T-helper 2 cell (primary cell): ENCODE measurements around the gene TLE7.

Experiments used
- DNase-seq, 5 experiments: peaks; one replicate each; pipeline versions ENCODE4 v3.0.0 to v3.0.0-alpha.2; 2012 to 2022

TLE7 gene

DNA sequence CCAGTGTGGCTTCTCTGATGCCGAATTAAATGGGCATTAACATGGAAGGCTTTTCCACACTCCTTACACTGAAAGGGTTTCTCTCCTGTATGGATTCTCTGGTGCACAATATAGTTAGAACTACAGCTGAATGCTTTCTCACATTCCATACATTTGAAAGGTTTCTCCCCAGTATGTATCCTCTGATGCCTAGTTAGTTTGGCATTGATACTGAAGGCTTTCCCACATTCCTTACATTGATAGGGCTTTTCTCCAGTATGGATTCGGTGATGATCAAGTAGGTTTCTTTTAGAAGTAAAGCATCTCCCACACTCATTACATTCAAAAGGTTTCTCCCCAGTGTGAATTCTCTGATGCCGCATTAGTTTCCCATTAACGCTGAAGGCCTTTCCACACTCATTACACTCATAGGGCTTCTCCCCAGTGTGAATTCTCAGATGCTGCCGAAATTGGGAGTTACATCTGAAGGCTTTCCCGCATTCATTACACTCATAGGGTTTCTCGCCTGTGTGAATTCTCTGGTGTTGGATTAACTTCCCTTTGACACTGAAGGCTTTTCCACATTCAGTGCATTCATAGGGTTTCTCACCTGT is 6.5 kb upstream of the TLE7 start:
- no peak for DNase-seq

DNA sequence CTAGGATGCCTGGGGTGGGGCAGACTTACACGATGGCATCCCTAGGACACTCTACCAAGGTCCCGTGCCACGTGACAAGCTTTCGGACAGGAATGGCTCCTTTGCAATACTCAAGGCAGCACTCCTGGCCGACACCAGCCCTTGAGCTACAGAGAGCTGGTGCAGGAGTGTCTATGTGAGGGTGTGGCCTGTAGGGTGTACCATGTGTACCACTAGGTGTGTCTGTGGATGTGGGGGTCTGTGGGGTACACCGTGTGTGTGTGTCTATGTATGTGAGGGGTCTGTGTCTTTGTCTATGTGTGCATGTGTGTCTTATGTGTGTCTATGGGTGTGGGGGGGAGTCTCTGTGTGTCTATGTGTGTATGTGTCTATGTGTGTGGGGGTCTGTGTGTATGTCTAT is 1.9 kb upstream of the TLE7 start:
- no peak for DNase-seq

DNA sequence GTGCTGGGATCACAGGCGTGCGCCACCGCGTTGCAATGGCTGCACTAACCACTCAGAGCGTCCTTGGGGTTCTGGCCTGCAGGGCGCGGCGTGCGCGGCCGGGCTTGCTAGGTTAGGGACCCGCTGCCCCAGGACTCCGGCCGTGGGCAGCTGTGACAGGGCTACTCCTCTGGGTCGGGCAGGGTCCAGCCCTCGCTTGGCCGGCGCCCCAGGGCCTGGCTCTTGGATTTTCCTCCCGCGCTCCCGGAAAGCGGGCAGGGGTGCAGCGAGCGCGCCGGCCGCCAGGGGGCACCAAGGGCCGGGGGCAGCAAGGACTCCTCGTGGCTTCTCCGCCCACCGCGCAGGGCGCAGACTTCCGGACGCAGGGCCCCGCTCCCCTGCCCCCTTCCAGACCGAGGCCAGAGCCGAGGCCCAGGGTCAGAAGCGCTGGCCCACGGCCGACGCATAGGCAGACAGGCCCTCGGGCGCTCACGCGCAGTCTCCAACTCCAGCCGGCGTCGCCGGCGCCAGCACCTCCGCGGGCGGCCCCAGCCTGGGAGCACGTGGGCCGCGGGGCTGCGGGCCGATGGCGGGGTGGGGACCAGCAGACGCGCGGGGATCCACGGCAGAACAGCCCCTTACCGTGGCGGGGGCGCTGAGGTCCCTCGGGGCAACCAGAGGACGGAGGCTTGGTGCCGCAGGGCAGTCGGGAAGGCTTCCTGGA is 355 bp downstream of the TLE7 start:
- DNase-seq: peak in 1 of 5 experiments; percentile 12

DNA sequence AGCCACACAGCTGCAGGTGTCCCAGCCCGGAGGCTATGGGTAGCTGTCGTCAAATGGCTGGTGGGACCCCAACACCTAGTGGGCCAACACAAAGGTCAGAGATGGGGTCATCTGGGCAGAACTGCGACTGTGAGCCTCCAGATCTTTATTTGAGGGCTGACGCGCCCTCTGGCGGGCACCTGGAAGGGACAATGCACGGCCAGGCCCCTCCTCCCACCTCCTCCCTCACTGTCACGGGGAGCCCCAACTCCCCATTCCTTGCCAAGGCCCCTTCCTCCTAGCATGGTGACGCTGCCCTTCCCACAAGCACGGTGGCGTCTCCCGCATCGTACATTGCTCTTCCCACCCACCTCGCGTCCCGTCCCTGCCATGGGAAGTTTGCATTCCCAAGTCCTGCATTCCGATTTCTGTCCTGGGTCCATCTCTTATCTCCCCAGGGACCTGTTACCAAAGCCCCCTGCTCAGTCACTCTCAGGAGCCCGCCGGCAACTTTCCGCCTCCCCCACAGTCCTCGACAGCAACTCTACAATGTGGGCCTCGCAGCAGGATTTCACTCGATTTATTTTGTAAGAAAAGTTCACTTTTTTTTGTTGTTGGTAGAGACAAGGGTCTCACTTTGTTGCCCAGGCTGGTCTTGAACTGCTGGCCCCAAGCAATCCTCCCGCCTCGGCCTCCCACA is 1.0 kb downstream of the TLE7 start:
- peak in 1 of 5 experiments; percentile 11 for DNase-seq

DNA sequence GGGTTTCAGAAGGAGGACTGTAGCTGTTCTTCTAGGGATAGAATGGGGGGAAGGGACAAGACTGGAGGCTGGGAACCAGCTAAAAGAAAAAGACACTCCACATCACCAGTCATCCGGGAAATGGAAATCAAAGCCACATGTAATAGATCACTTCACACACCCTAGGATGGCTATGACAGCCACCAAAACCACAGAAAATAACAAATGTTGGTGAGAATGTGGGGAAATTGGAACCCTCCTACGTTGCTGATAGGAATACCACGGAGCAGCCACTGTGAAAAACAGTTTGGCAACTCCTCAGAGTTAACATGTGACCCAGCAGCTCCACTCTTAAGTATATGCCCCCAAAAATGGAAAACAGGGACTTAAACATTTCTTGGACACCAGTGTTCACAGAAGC is 2.3 kb downstream of the TLE7 start:
- DNase-seq: no peak

DNA sequence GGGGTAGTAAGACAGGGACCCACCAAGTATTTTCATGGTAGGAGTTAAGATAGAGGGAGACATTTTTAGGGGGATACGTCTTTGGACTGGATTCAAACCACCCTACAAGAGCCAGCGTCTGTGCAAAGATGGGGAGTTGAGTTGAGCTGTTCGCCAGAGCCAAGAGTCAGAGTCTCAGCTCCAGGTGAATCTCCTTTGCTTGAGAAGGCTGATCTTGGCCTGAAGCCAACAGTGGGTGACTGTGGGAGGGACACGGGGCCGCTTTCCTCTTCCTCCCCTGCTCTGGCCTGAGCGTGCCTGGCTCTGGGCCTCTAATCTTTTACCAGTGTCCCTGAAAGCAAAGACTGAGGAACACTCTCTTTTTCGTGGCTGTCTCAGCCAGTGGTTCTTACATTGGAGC is 5.4 kb downstream of the TLE7 start:
- DNase-seq: no peak

DNA sequence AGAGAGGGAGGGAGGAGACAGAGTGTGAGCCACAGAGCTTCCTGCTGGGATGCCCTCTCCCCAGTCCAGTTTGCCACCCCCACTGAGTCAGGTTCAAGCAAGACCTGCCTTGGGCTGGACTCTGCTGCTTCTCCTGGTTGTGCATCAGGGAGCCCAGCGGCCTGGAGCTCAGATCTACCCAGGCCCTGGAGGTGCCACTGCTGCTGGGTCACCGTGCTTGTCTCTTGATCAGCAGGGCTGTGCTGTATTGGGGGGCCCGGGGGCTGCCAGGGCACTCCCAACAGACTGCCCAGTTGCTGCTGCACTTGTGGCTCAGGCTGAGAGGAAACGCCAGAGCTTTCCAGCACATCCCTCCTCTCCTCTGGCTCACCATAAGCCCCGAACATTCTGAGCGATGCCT is 8.9 kb downstream of the TLE7 start:
- no peak for DNase-seq

DNA sequence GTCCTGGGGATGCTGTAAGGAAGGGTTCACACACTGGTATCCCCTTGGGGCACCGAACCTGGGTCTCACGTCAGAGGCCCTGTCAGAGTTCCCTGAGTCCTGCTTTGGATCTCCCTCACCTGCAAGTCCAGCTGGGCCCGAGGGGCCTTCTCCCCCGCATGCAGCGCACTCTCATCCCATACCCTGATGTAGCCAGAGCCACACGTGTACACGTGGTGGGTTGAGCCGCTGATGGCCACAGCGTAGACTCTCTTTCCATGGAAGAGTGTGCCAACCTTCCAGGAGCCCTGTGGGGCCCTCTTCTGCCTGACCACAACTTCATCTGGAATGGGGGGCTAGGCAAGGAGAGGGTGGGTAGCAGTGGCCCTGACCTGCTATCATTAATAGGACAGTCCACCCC is 9.9 kb downstream of the TLE7 start:
- no peak for DNase-seq

DNA sequence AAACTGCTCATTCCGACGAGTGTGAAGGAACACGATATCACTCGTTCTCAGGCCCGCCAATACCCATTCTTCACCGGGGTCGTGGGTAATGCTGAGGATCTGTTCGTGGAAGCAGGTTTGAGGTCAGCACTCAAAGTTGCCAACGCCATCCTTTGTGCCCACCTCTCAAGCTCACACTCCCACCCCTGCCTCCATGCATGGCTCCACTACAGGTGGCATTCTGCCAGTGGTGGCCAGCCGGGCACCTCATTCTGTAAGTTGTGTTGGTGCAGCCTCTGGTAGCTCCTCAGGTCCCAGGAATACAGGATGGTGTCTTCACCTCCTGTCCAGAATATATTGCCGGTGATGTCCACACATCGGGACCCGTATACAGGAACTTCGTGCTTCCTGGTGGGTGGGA is 10.7 kb downstream of the TLE7 start:
- DNase-seq: no peak

DNA sequence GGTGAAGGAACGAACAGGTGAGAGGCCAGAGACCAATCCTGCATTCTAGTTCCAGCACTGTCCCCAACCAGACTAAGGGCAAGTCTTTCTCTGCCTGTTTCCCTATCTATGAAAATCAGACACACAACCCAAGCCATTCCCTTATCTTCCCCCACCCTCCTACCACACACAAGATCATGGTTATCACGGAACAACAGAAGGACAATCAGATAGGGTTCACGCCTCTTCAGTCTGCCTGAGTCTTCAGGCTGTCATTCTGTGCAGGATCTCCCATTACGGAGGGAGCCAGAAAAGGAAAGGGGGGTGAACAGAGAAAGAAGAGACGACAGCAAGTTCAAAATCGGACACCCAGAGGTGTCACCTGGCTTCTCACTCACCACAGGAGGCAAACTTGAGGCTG is 11.1 kb downstream of the TLE7 start:
- DNase-seq: no peak

DNA sequence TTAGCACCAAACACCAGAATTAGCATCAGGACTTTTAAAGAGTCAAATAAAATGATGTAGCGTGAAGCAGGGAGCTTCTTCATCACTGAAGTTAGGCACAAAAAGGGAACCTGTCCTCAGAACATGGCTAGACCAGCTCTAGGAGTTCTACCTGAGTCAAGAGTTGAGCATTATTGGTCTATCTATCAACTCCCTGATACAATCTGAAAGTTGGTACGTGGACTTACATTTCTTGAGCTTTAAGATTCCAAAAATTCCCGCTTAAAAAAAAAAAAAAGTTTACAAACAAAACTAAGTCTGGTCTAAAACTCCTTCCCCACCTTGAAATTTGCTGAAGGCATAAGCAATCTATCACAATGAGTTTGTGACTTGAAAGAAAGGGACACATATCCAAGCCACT is 12.3 kb downstream of the TLE7 start:
- no peak for DNase-seq

DNA sequence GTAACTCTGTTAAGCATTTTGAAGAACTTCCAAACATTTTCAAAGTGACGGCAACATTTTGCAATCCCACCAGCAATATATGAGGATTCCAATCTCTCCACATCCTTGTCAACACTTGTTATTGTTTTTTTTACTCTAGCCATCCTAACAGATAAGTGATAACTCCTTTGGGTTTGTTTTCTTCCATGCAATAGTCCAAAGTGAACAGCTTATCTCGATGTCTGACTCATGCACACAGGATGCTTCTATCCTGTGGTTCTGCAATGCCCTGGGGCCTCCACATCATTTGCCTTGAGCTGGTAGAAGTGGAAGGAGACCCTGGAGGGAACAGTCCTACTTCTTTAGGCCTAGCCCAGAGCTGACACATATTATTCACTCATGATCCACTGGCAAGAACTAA is 13.0 kb downstream of the TLE7 start:
- no peak for DNase-seq

DNA sequence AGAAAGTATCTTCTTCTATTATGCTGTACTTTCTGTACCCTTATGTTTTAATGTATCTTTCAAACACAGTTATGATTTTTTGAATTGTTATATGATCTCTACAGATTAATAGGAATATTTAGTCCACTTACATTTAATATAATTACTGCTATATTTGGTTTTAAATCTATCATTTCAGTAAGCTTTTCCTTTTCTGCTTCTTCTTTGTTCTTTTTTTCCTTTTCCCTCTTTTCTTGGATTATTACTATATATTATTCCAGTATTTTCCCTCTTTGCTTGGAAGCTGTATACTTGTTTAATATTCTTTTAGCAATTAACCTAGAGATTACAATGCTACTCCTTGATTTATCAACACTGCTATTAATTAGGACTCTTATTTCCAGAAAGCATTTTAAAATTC is 13.5 kb downstream of the TLE7 start:
- DNase-seq: no peak

DNA sequence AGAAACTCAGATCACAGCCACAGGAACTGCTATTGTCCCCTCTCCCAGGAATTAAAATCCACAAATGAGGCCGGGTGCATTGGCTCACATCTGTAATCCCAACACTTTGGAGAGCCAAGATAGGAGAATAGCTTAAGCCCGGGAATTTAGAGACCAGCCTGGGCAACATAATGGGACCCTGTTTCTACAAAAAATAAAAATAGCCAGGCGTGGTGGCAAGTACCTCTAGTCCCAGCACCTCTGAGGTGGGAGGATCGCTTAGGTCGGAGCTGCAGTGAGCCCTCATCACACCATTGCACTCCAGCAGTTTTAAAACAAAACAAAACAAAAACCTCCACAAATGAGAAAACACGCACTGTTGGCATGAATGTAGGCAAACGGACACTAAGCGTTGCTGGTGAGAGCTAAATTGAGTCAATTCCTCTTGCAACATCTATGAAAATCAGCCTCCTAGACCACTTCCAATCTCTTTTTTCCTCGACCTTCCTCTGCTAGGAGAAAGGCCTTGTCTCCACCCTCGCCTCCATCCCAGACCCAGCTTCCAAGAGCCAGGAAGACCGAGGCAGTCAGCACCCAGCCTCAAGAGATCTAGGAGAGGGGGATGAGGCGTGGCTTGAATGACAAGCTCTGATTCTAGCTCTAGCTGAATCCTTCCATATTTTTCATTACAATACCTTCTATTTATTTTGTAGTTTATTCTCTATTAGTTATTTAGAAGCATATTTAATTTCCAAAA is 14.8 kb downstream of the TLE7 start:
- no peak for DNase-seq

DNA sequence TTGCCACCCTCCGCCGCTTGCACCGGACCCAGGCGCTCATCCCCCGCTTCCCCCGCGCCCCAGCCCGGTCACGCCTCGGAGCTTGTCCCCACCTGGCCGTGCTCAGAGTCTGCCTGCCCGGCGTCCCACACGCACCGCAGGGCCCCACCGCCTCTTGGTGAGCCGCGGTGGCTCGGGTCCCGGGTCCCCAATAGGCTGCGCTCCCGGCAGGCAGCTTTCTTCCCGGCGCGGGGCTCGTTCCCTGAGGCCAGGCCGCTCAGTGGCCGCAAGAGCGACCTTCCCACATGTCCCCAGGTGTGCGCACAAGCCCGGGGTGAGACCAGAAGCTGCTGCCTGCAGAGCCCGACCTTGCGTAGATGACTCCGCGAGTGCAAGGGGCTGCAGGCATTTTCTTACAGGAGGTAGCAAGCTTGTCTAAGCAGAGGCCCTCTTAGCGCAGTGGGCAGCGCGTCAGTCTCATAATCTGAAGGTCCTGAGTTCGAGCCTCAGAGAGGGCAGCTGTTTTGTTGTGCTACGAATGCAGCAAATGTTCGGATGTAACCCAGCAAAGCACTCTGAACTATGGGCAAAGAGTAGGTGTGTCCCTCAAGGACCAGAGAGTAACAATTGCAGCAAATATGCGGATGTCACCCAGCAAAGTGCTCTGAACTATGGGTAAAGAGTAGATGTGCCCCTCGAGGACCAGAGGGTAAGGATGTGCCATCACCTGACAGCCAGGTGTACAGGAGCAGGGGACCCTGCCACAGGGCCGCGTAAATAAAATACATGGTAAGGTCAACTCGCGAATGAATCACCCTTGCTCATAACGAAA is 15.6 kb downstream of the TLE7 start:
- peak in 1 of 5 experiments; percentile 73 for DNase-seq

DNA sequence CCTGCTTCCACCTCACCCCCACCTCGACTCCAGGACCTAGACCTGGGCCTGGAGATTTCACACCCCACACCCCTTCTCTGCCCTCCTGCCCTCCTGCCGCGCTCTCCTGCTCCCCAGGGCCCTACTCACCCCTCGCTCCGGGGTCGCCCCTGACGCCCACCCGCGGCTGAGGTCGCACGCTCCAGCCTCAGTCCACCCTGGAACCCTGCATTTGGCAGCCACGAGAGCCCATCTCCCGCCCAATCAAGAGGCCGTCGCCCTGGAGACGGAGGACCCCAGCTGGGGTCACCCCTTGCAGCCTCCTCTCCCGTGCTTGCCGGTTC is 16.1 kb downstream of the TLE7 start:
- no peak for DNase-seq

DNA sequence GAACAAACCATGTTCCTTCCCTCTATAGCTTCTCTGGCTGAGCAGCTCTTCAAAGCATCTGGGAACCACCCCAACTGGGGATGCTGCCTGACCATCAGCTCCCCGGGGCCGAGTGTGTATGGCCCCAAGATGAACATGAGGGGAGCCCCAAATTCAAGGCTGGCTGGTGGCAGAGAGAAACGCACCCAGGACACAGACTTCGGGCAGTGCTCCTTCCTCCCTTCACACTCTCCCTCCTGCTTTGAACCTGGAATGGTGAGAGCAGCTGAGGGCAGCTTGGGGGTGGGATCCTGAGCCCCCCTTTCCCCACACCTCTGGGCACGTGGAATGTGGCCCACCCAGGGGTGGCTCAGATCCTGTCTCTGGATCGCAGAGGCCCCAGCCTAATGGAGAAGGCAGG is 17.2 kb downstream of the TLE7 start:
- DNase-seq: no peak

DNA sequence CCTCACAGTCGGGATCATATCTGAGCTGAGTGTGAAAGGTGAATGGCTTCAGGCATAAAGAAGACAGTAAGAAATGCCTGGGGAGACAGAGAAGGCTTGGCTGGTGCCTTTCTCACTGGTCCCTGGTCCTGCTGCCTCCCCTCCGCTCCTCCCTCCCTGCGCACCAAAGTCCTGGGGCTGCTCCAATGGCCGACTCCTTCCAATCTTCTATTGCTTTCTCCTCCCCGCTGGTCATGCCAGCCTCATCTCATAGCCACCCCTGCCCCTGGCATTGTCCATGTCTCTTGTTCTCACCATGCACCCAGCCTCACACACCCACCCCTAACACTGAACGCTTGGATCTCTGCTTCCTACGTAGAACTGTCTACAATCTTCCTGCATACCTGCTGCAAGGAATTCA is 18.0 kb downstream of the TLE7 start:
- no peak for DNase-seq

DNA sequence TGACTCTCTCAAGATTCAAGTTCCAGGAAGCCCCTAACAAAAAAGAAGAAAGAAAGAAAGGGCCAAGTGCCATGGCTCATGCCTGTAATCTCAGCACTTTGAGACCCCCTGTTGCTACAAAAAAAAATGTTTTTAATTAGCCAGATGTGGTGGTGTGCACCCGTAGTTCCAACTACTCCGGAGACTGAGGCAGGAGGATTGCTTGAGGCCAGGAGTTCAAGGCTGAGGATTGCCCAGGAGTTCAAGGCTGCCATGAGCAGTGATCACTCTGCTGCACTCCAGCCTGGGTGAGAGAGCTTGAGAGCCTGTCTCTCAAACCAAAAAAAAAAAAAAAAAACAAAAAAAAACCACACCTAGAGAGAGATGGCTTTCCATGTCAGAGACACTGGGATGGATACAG is 18.8 kb downstream of the TLE7 start:
- DNase-seq: no peak

DNA sequence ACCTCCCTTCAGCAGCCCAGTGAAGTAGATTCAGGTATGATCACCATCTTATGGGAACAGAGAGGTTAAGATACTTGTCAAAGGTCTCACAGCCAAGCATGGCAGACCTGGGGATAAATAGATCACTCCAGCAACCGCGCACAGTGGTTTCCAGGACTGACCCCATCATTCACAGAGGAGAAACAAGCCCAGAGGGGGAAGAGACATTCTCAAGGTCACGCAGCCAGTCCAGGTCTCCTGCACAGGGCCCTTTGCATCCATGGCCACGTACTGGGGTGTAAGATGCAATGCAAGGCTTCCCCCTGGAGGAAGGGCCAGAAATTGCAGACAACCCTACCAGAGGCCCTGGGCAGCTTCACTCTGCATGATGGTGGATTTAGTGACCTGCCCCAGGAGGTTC is 19.9 kb downstream of the TLE7 start:
- peak in 1 of 5 experiments; percentile 47 for DNase-seq

DNA sequence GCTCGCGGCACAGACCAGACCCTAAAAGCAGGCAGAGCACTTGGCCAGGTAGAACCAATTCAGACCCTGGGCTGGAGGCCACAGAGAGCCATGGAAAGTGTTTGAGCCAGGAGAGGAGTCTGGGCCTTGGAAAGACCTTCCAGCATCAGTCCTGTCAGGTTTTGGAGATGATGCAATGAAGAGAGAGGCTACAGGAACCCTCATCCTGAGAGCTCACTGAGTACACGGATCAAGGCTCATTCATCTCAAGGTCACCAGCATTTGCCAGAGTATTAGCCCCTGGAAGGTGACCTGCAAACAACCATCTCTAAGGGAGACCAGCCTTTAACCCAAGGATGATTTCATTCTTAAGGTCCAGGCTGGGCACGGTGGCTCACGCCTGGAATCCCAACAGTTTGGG is 27.8 kb downstream of the TLE7 start:
- no peak for DNase-seq

DNA sequence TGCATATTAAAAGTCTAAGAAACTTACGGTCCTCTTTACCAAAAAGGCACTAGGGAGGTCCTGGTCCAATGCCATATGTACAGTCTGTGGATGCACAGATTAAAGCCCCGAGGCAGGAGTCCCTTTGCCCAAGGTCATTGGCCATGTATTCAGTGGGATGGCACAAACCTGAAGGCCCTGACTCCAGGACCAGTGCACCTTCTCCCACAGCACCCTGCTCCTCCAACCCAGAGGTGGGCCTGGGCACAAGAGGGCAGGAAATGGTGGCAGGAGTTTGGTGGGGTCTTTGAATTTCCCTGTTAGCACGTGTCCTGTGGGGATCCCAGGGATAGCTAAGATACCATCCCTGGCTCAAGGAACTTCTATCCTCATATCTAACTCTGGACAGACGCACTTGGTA is 28.5 kb downstream of the TLE7 start:
- DNase-seq: no peak
